WTC11 (cell line): ENCODE data around the gene CNOT1. TPM values are rescaled to one million over a fixed set of nuclear protein-coding genes. Genes with fewer than 3 reads are reported as not detected.

Experiments used
- ATAC-seq: fragments of 200-7000 bp; cut with Tn5 transposase; 2 replicates; pipeline ENCODE4 v1.10.0; 2021; ENCODE audit warnings: mild to moderate bottlenecking, moderate library complexity
- CTCF ChIA-PET: fragments of 300-600 bp; sonication (Branson Sonifier 250); formaldehyde crosslinking; loops from one replicate; lab custom pipeline; 2021; ENCODE audit warnings: antibody characterized with exemption; lab: Charles Lee
- POLR2A ChIA-PET: fragments of 350-600 bp; sonication (Branson Sonifier 250); formaldehyde crosslinking; loops from one replicate; lab custom pipeline; 2021; ENCODE audit warnings: antibody characterized with exemption; lab: Charles Lee
- DNase-seq: peaks from one replicate; pipeline ENCODE4 v3.0.0; 2021; ENCODE audit warnings: low spot score
- H3K27ac Mint-ChIP-seq: 2 replicates; pipeline ENCODE4 v1.8.0; 2021; ENCODE audit warnings: mixed read lengths
- H3K27me3 Mint-ChIP-seq: 2 replicates; pipeline ENCODE4 v1.8.0; 2021; ENCODE audit warnings: low read depth, mild to moderate bottlenecking, moderate library complexity, mixed read lengths
- H3K36me3 Mint-ChIP-seq: 2 replicates; pipeline ENCODE4 v1.8.0; 2021; ENCODE audit warnings: mixed read lengths
- H3K4me1 Mint-ChIP-seq: 2 replicates; pipeline ENCODE4 v1.8.0; 2022; ENCODE audit warnings: mixed read lengths
- H3K4me3 Mint-ChIP-seq: 2 replicates; pipeline ENCODE4 v1.8.0; 2021; ENCODE audit warnings: mild to moderate bottlenecking, moderate library complexity, mixed read lengths
- H3K9me3 Mint-ChIP-seq: 2 replicates; pipeline ENCODE4 v1.8.0; 2021; ENCODE audit warnings: mixed read lengths
- AR ChIP-seq: fragments of 250-450 bp; sonication (Bioruptor Pico); IDR thresholded peaks from 2 replicates; pipeline ENCODE4 v1.9.0; 2021; ENCODE audit warnings: mild to moderate bottlenecking
- ARID4B ChIP-seq: sonication (generic); formaldehyde crosslinking; IDR thresholded peaks from 2 replicates; pipeline ENCODE4 v1.8.0; 2023; ENCODE audit warnings: missing genetic modification reagents, mild to moderate bottlenecking, borderline replicate concordance
- CREB1 ChIP-seq: sonication (generic); formaldehyde crosslinking; IDR thresholded peaks from 2 replicates; pipeline ENCODE4 v1.8.0; 2023; ENCODE audit warnings: mild to moderate bottlenecking, missing genetic modification reagents
- CTCF ChIP-seq: fragments of 200-600 bp; IDR thresholded peaks from 2 replicates; pipeline ENCODE4 v1.8.0; 2022; ENCODE audit warnings: antibody characterized with exemption
- ETV6 ChIP-seq: sonication (generic); formaldehyde crosslinking; IDR thresholded peaks from 2 replicates; pipeline ENCODE4 v1.8.1; 2022; ENCODE audit warnings: mild to moderate bottlenecking, missing genetic modification reagents
- FOXK1 ChIP-seq: sonication (generic); formaldehyde crosslinking; IDR thresholded peaks from 2 replicates; pipeline ENCODE4 v1.8.0; 2022; ENCODE audit warnings: mild to moderate bottlenecking, moderate library complexity, missing genetic modification reagents
- GABPB1 ChIP-seq: sonication (generic); formaldehyde crosslinking; IDR thresholded peaks from 2 replicates; pipeline ENCODE4 v1.8.1; 2023; ENCODE audit warnings: mild to moderate bottlenecking, missing genetic modification reagents
- NFATC4 ChIP-seq: fragments of 250-450 bp; sonication (Bioruptor Pico); IDR thresholded peaks from 2 replicates; pipeline ENCODE4 v1.9.0; 2021; ENCODE audit warnings: mild to moderate bottlenecking
- OVOL2 ChIP-seq: fragments of 250-450 bp; sonication (Bioruptor Pico); IDR thresholded peaks from 2 replicates; pipeline ENCODE4 v1.9.0; 2021; ENCODE audit warnings: mild to moderate bottlenecking, borderline replicate concordance
- SP1 ChIP-seq: sonication (generic); formaldehyde crosslinking; conservative IDR thresholded peaks from 2 replicates; pipeline ENCODE4 v1.8.1; 2022; ENCODE audit warnings: missing genetic modification reagents
- USF1 ChIP-seq: sonication (generic); formaldehyde crosslinking; IDR thresholded peaks from 2 replicates; pipeline ENCODE4 v1.8.0; 2022; ENCODE audit warnings: mild to moderate bottlenecking, missing genetic modification reagents
- ZBTB21 ChIP-seq: sonication (generic); formaldehyde crosslinking; IDR thresholded peaks from 2 replicates; pipeline ENCODE4 v1.8.1; 2023; ENCODE audit warnings: mild to moderate bottlenecking, missing genetic modification reagents, borderline replicate concordance
- ZNF263 ChIP-seq: sonication (generic); formaldehyde crosslinking; IDR thresholded peaks from 2 replicates; pipeline ENCODE4 v1.8.1; 2022; ENCODE audit warnings: low read depth, mild to moderate bottlenecking, moderate library complexity, missing genetic modification reagents
- total RNA-seq: library from RNA; stranded (reverse); gene quantifications from 3 replicates; pipeline ENCODE4 v1.2.3, GENCODE V29; 2021
- TF ChIP-seq, protein P1 (sequence below): sonication (generic); formaldehyde crosslinking; IDR thresholded peaks from 2 replicates; pipeline ENCODE4 v1.8.1; 2023; ENCODE audit warnings: mild to moderate bottlenecking, missing genetic modification reagents, moderate library complexity
- TF ChIP-seq, protein P2 (sequence below): sonication (generic); formaldehyde crosslinking; IDR thresholded peaks from 2 replicates; pipeline ENCODE4 v1.8.0; 2022; ENCODE audit warnings: mild to moderate bottlenecking, missing genetic modification reagents

CNOT1 gene
- total RNA-seq, 1 experiment from 2014 or later: 314 TPM

DNA sequence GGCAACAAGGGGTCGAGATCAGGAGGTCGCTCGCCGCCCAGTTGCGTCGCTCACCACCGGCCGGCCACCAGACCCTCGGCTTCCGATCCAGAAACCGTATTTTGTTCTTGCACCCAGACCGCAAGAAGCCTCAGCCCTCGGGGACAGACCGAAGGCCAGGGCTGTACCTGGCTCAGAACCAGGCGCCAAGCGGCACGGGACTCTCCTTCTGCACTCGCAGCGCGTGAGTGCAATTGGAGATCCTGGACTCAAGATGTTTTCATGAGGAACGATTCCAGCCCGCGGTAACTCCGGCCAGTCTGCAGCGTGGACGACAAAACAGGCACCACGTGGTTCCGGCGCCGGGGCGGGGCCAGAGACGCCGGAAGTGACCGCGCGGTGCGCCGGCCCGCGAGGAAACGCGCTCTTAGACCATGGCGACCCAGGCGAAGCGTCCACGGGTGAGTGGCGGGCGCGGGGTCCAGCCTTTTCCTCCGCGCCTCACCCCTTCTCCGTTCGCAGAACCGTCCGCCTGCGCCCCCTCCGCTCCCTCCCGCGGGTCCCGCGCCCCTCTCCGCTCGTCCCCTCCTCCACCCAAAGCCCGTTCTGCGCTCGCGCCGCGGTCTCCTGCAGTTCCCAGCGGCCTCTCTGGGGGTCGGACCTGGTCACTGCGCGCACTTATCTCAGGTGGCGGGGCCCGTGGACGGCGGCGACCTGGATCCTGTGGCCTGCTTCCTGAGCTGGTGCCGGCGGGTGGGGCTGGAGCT, 114.3 kb downstream of the CNOT1 start, which contains the start of gene SETD6 (continued):
- TF ChIP-seq GABPB1 (CRISPR knock-in tag) (peak; percentile 85), OVOL2 (CRISPR knock-in tag) (no peak), ETV6 (CRISPR knock-in tag) (peak; percentile 97)

- peaks cover 29% of the 10 kb centered on the region for H3K4me1 Mint-ChIP-seq
- ATAC-seq: no peak
- H3K4me3 Mint-ChIP-seq: peak overlapping the region; percentile 14; the same call in 1 of the 2 replicates
- H3K36me3 Mint-ChIP-seq: peaks cover 21% of the 10 kb centered on the region
- CTCF ChIA-PET: interaction anchor here (0.8 to 1.7 kb wide), 3 partner anchors 26 to 242 kb away, joined by 4 to 11 read pairs (median 5); no protein-coding TSS in a partner anchor
- no peak overlapping the region for H3K27ac Mint-ChIP-seq
- TF ChIP-seq AR (CRISPR knock-in tag) (no peak), ZNF263 (CRISPR knock-in tag) (no peak), ARID4B (no peak)
- POLR2A ChIA-PET: no interaction called here
- no peak for DNase-seq
- no peaks in the 10 kb centered on the region for H3K27me3 Mint-ChIP-seq
- H3K9me3 Mint-ChIP-seq: no peaks in the 10 kb centered on the region
Observed at GRCh38 chr16:58513874-58514273, 115.8 kb downstream of the CNOT1 start.

GRCh38 chr16:58511933-58512815, 117.5 kb downstream of the CNOT1 start:
- peaks cover 31% of the 10 kb centered on the region for H3K4me1 Mint-ChIP-seq
- DNase-seq (peak; percentile 93), ATAC-seq (peak; percentile 36)
- TF ChIP-seq, protein P1, sequence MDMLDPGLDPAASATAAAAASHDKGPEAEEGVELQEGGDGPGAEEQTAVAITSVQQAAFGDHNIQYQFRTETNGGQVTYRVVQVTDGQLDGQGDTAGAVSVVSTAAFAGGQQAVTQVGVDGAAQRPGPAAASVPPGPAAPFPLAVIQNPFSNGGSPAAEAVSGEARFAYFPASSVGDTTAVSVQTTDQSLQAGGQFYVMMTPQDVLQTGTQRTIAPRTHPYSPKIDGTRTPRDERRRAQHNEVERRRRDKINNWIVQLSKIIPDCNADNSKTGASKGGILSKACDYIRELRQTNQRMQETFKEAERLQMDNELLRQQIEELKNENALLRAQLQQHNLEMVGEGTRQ (CRISPR knock-in tag): peak; percentile 72
- TF ChIP-seq USF1 (CRISPR knock-in tag): peak; percentile 67
- TF ChIP-seq CTCF: peak; percentile 87
- 0 out of 2 replicates have a peak, but pooled peaks have one; percentile 19 for TF ChIP-seq SP1 (CRISPR knock-in tag)
- TF ChIP-seq NFATC4 (CRISPR knock-in tag): no peak
- TF ChIP-seq FOXK1 (CRISPR knock-in tag): peak; percentile 36; the same call in 1 of the 2 replicates
- TF ChIP-seq, protein P2, sequence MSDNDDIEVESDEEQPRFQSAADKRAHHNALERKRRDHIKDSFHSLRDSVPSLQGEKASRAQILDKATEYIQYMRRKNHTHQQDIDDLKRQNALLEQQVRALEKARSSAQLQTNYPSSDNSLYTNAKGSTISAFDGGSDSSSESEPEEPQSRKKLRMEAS (CRISPR knock-in tag): peak; percentile 51; the same call in 1 of the 2 replicates
- TF ChIP-seq CREB1 (CRISPR knock-in tag): no peak
- TF ChIP-seq ZBTB21 (CRISPR knock-in tag): no peak
- H3K27me3 Mint-ChIP-seq: no peaks in the 10 kb centered on the region
- H3K9me3 Mint-ChIP-seq: no peaks in the 10 kb centered on the region
- no peak overlapping the region for H3K27ac Mint-ChIP-seq
- H3K4me3 Mint-ChIP-seq: no peak overlapping the region
- POLR2A ChIA-PET: interaction anchor here (1.5 kb wide), 1 partner anchor 13 kb away, joined by 3 read pairs; the partner anchor contains the start of gene NDRG4
- CTCF ChIA-PET: interaction anchor here (0.6 to 2.3 kb wide), 12 partner anchors 8 to 244 kb away, joined by 3 to 24 read pairs (median 6); partner anchors contain the start of gene NDRG4
- H3K36me3 Mint-ChIP-seq: peaks cover 8% of the 10 kb centered on the region
